Measurements from ENCODE around the gene SMIM36.

The SMIM36 gene

GRCh38 chr17:55414983-55415382 lies 96.3 kb downstream of the SMIM36 start:
- peaks cover 3% of the 10 kb centered on the region; the same call in 1 of the 2 replicates for H4K20me1 ChIP-seq (ENCODE audit: insufficient read depth, low read length)

GRCh38 chr17:55413825-55414489 lies 97.3 kb downstream of the SMIM36 start:
- no peak overlapping the region for H3K9ac ChIP-seq (ENCODE audit: low read length)
- H3K36me3 ChIP-seq (ENCODE audit: insufficient read depth, low read length) = peaks cover 88% of the 10 kb centered on the region
- no peaks in the 10 kb centered on the region for H3K9me2 ChIP-seq (ENCODE audit: low read depth, low read length)
- peaks cover 4% of the 10 kb centered on the region for H3K4me1 ChIP-seq (ENCODE audit: insufficient read depth, low read length, severe bottlenecking)
- no peaks in the 10 kb centered on the region for H3K27me3 ChIP-seq (ENCODE audit: insufficient read depth, low read length)
- no peak overlapping the region for H3K4me2 ChIP-seq (ENCODE audit: low read length)
- H4K20me1 ChIP-seq (ENCODE audit: insufficient read depth, low read length) = peaks cover 3% of the 10 kb centered on the region; the same call in 1 of the 2 replicates
- H3K9me3 ChIP-seq (ENCODE audit: low read length) = no peaks in the 10 kb centered on the region
- peaks cover 44% of the 10 kb centered on the region for H3K79me2 ChIP-seq (ENCODE audit: insufficient read depth, low read length)
- no peaks in the 10 kb centered on the region for H3F3A ChIP-seq (ENCODE audit: insufficient read depth, low read length)
- H3K4me3 ChIP-seq (ENCODE audit: low read depth, low read length, poor library complexity, severe bottlenecking) = no peak overlapping the region
- no peak overlapping the region for H2AFZ ChIP-seq (ENCODE audit: low read length)
- TF ChIP-seq CTCF (IDR thresholded peaks at IDR 0.05; ENCODE audit: low read length) (no peak), EZH2 (IDR thresholded peaks at IDR 0.05; ENCODE audit: borderline replicate concordance, low read length) (no peak)
- no peak overlapping the region for H3K27ac ChIP-seq (ENCODE audit: low read depth, low read length, poor library complexity, severe bottlenecking)

More at GRCh38 chr17:55414983-55415382, 96.3 kb downstream of the SMIM36 start:
- Histone ChIP-seq H3K9me2 (ENCODE audit: low read depth, low read length) (no peaks in the 10 kb centered on the region), H3K9ac (ENCODE audit: low read length) (no peak overlapping the region), H2AFZ (ENCODE audit: low read length) (no peak overlapping the region), H3K36me3 (ENCODE audit: insufficient read depth, low read length) (peaks cover 86% of the 10 kb centered on the region), H3K4me1 (ENCODE audit: insufficient read depth, low read length, severe bottlenecking) (peaks cover 14% of the 10 kb centered on the region), H3K79me2 (ENCODE audit: insufficient read depth, low read length) (peaks cover 54% of the 10 kb centered on the region), H3K27ac (ENCODE audit: low read depth, low read length, poor library complexity, severe bottlenecking) (no peak overlapping the region), H3F3A (ENCODE audit: insufficient read depth, low read length) (0 out of 2 replicates have a peak, but pooled peaks cover 3% of the 10 kb centered on the region), H3K9me3 (ENCODE audit: low read length) (no peaks in the 10 kb centered on the region), H3K27me3 (ENCODE audit: insufficient read depth, low read length) (no peaks in the 10 kb centered on the region), H3K4me3 (ENCODE audit: low read depth, low read length, poor library complexity, severe bottlenecking) (no peak overlapping the region), H3K4me2 (ENCODE audit: low read length) (no peak overlapping the region)
- TF ChIP-seq CTCF (IDR thresholded peaks at IDR 0.05; ENCODE audit: low read length) (no peak), EZH2 (IDR thresholded peaks at IDR 0.05; ENCODE audit: borderline replicate concordance, low read length) (no peak)

- H4K20me1 ChIP-seq (ENCODE audit: insufficient read depth, low read length) = peaks cover 3% of the 10 kb centered on the region; the same call in 1 of the 2 replicates
- H3F3A ChIP-seq (ENCODE audit: insufficient read depth, low read length) = no peaks in the 10 kb centered on the region
- H3K79me2 ChIP-seq (ENCODE audit: insufficient read depth, low read length) = peaks cover 19% of the 10 kb centered on the region
- H3K27me3 ChIP-seq (ENCODE audit: insufficient read depth, low read length) = no peaks in the 10 kb centered on the region
- H2AFZ ChIP-seq (ENCODE audit: low read length) = no peak overlapping the region
- TF ChIP-seq CTCF (IDR thresholded peaks at IDR 0.05; ENCODE audit: low read length) = no peak
- TF ChIP-seq EZH2 (IDR thresholded peaks at IDR 0.05; ENCODE audit: borderline replicate concordance, low read length) = no peak
- peaks cover 87% of the 10 kb centered on the region for H3K36me3 ChIP-seq (ENCODE audit: insufficient read depth, low read length)
- no peak overlapping the region for H3K27ac ChIP-seq (ENCODE audit: low read depth, low read length, poor library complexity, severe bottlenecking)
- no peak overlapping the region for H3K4me2 ChIP-seq (ENCODE audit: low read length)
- H3K9me3 ChIP-seq (ENCODE audit: low read length) = no peaks in the 10 kb centered on the region
- H3K4me3 ChIP-seq (ENCODE audit: low read depth, low read length, poor library complexity, severe bottlenecking) = no peak overlapping the region
- peaks cover 2% of the 10 kb centered on the region for H3K4me1 ChIP-seq (ENCODE audit: insufficient read depth, low read length, severe bottlenecking)
- no peak overlapping the region for H3K9ac ChIP-seq (ENCODE audit: low read length)
- no peaks in the 10 kb centered on the region for H3K9me2 ChIP-seq (ENCODE audit: low read depth, low read length)
Measured at GRCh38 chr17:55411463-55411855, 99.8 kb downstream of the SMIM36 start.
